ENCODE measurements around the gene PHF21B. TPM values are rescaled to one million over a fixed set of nuclear protein-coding genes. Genes with fewer than 3 reads are reported as not detected.
"Not testable (repeated sequence)": the region's sequence is repeated elsewhere in the genome, so short reads cannot be mapped to it uniquely, and the experiment has no call there.

Gene PHF21B
- total RNA-seq, 1 experiment from 2014 or later, result not detected

DNA sequence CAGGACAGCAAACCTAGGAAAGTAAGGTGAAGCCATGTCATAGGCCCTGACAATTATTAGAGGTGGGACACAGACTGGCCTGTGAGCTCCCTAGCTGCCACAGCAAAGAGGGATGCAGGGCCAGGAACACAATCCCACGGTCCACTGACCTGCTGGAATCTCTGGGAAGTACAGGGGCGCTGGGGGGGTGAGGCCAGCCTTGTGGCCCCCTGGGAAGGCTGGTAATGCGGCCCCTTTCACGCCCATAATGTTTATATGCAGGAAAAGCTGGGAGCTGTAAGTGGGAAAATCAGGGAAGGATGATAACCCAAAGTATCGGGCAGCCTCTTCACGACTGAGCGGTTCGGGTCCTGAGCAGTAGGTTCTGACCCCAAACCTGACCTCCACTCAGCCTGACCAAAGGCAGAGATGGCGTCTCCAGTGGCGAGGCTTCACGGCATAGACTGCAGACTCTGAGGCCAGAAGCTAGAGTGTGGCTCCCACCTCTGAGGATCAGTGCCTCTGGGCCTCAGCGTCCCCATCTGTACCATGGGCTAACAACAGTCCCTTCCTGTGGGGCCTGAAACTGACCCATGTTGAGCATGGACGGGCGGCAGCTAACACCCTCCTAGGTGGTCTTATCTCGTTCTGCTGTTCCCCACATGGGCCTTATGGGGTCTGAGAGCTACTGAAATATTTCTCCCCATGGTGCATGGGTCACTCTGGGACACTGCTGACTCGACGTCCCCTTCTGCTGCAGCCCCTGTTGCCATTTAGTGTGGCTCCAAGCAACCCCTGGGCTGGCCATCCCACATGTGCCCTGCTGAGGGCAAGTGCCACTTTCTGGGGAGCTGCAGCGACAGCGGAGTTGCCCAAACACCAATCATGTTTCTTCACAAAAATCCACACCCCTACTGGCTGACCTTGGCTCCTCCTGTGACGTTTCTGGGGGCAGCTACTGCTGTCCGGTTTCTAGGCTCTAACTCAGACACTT is 101.8 kb downstream of the PHF21B start:
- no TSS peak for BruUV-seq (replicated peaks)
- intact Hi-C loops (cut with micrococcal nuclease; ENCODE audit: unreplicated experiment), result no loop called here
- no peaks in the 10 kb centered on the region for H3K4me1 Mint-ChIP-seq (ENCODE audit: low read depth, unreplicated experiment)
- H3K27me3 Mint-ChIP-seq (ENCODE audit: unreplicated experiment), result peaks cover 76% of the 10 kb centered on the region
- CTCF ChIA-PET, result no interaction called here
- no peak for DNase-seq
- peaks cover 3% of the 10 kb centered on the region for H3K9me3 Mint-ChIP-seq (ENCODE audit: low read depth, unreplicated experiment)
- TF ChIP-seq, protein P1, sequence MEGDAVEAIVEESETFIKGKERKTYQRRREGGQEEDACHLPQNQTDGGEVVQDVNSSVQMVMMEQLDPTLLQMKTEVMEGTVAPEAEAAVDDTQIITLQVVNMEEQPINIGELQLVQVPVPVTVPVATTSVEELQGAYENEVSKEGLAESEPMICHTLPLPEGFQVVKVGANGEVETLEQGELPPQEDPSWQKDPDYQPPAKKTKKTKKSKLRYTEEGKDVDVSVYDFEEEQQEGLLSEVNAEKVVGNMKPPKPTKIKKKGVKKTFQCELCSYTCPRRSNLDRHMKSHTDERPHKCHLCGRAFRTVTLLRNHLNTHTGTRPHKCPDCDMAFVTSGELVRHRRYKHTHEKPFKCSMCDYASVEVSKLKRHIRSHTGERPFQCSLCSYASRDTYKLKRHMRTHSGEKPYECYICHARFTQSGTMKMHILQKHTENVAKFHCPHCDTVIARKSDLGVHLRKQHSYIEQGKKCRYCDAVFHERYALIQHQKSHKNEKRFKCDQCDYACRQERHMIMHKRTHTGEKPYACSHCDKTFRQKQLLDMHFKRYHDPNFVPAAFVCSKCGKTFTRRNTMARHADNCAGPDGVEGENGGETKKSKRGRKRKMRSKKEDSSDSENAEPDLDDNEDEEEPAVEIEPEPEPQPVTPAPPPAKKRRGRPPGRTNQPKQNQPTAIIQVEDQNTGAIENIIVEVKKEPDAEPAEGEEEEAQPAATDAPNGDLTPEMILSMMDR (IDR thresholded peaks at IDR 0.05; ENCODE audit: unreplicated experiment), result no peak
- H3K27ac Mint-ChIP-seq (ENCODE audit: unreplicated experiment), result no peak overlapping the region
- no peaks in the 10 kb centered on the region for H3K36me3 Mint-ChIP-seq (ENCODE audit: insufficient read depth, unreplicated experiment)
- no peak overlapping the region for H3K4me3 Mint-ChIP-seq (ENCODE audit: low read depth, unreplicated experiment)

DNA sequence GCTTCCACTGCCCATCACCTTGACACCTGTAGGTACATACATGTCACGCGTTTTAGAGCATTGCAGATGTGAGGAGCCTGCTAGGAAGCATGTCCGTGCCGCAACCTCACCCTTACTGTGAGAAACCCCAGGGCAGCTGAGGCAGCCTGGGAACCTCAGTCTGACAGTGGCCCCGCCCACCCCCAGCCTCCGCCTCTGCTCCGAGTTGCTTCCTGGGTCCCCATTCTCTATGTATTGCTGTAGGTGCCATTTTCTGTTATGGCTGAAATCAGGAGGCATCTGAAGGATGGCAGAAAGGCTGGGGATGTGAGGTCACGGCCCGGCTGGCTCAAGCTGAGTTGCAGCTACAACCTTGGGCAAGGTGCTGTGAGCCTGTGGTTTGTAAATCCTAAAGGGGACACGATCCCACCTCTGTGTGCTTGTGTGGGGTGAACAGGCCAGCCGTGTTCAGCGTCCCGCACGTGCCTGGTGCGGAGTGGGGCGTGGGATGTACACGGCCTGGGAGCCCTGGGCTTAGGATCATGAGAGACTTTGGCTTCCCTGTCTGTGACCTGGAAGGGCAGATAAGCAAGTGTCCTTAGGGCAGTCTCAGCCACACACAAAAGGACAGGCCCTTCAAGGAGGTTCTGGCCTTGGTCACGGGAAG is 102.7 kb downstream of the PHF21B start:
- Mint-ChIP-seq H3K27ac (ENCODE audit: unreplicated experiment) (no peak overlapping the region), H3K4me3 (ENCODE audit: low read depth, unreplicated experiment) (no peak overlapping the region), H3K36me3 (ENCODE audit: insufficient read depth, unreplicated experiment) (no peaks in the 10 kb centered on the region), H3K27me3 (ENCODE audit: unreplicated experiment) (peaks cover 76% of the 10 kb centered on the region), H3K9me3 (ENCODE audit: low read depth, unreplicated experiment) (peaks cover 3% of the 10 kb centered on the region), H3K4me1 (ENCODE audit: low read depth, unreplicated experiment) (no peaks in the 10 kb centered on the region)
- no TSS peak for BruUV-seq (replicated peaks)
- intact Hi-C loops (cut with micrococcal nuclease; ENCODE audit: unreplicated experiment), result no loop called here
- CTCF ChIA-PET, result interaction anchor here (0.6 kb wide), 1 partner anchor 135 kb away, joined by 3 read pairs; no protein-coding TSS in a partner anchor
- TF ChIP-seq, protein P1 (IDR thresholded peaks at IDR 0.05; ENCODE audit: unreplicated experiment), result no peak
- no peak for DNase-seq

DNA sequence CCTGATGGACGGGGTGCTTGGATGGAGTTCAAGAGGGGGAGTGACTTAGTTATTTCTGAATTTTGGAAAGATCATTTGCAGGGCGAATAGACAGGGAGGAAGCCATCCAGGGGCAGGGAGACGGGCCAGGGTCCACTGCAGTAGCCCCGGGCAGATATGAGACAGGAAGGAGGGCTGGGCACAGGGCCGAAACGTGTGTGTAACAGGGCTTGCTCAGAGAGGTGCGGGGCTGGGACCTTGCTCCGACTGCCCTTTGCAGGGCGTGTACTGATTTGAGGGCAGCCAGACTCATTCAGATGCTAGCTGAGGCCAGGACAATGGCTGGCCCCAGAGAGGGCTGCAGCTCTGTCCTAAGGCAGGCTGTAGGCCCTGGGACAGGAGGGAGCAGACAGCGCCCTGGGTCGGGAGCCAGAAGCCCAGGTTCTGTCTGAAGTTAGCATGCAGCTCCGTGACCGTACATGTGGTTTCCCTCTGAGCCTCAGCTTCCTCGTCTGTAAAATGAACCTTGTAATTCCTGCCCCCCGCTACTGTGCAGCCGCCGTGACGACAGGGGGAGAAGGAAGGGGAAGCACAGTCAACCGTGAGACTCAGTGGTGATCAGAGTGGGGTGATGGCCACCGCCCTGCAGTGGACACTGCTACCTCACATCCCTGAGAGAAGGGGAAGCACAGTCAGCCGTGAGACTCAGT is 103.4 kb downstream of the PHF21B start:
- H3K36me3 Mint-ChIP-seq (ENCODE audit: insufficient read depth, unreplicated experiment), result no peaks in the 10 kb centered on the region
- intact Hi-C loops (cut with micrococcal nuclease; ENCODE audit: unreplicated experiment), result no loop called here
- CTCF ChIA-PET, result interaction anchor here (0.6 kb wide), 1 partner anchor 135 kb away, joined by 3 read pairs; no protein-coding TSS in a partner anchor
- H3K27ac Mint-ChIP-seq (ENCODE audit: unreplicated experiment), result no peak overlapping the region
- H3K4me1 Mint-ChIP-seq (ENCODE audit: low read depth, unreplicated experiment), result no peaks in the 10 kb centered on the region
- no peak for DNase-seq
- H3K27me3 Mint-ChIP-seq (ENCODE audit: unreplicated experiment), result peaks cover 74% of the 10 kb centered on the region
- BruUV-seq (replicated peaks), result no TSS peak
- TF ChIP-seq, protein P1 (IDR thresholded peaks at IDR 0.05; ENCODE audit: unreplicated experiment), result no peak
- H3K4me3 Mint-ChIP-seq (ENCODE audit: low read depth, unreplicated experiment), result no peak overlapping the region
- peaks cover 3% of the 10 kb centered on the region for H3K9me3 Mint-ChIP-seq (ENCODE audit: low read depth, unreplicated experiment)

DNA sequence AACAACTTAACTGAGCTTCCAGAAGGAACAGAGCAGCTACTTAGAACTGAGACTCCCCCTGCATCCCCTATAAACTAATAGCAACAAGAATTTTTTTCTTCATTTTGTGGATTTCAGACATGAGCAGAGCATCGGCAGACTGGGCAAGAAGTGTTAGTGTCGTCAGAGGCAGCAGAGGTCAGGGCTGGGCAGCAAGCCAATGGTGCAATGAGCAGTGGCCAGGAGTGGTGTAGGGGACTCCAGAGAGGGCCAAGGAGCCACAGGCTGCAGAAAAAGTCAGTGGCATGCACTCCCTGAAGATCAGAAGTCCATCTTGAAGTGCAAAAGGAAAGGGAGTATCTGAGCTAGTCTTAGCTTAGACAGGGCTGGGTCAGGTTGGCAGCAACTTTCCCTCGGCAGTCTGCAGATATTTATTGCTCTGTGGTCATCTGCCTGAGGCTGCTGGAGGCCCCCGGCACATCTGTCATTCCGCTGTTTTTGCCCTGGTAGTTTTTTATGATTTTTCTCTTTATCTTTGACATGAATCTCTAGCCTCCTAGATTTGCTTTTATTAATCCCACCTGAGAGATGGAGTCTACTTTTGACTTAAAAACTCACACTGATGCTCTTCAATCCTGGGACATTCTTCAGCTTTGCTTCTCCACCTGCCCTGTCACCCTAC is 105.2 kb downstream of the PHF21B start:
- H3K4me3 Mint-ChIP-seq (ENCODE audit: low read depth, unreplicated experiment); DNase-seq; H3K4me1 Mint-ChIP-seq (ENCODE audit: low read depth, unreplicated experiment); H3K9me3 Mint-ChIP-seq (ENCODE audit: low read depth, unreplicated experiment); H3K36me3 Mint-ChIP-seq (ENCODE audit: insufficient read depth, unreplicated experiment); CTCF ChIA-PET; H3K27ac Mint-ChIP-seq (ENCODE audit: unreplicated experiment); BruUV-seq (replicated peaks); intact Hi-C loops (cut with micrococcal nuclease; ENCODE audit: unreplicated experiment): not testable (repeated sequence)
- peaks cover 72% of the 10 kb centered on the region for H3K27me3 Mint-ChIP-seq (ENCODE audit: unreplicated experiment)

DNA sequence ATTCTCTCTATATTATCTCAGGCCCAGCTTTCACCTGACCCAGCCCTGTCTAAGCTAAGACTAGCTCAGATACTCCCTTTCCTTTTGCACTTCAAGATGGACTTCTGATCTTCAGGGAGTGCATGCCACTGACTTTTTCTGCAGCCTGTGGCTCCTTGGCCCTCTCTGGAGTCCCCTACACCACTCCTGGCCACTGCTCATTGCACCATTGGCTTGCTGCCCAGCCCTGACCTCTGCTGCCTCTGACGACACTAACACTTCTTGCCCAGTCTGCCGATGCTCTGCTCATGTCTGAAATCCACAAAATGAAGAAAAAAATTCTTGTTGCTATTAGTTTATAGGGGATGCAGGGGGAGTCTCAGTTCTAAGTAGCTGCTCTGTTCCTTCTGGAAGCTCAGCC is 106.6 kb downstream of the PHF21B start:
- H3K4me3 Mint-ChIP-seq (ENCODE audit: low read depth, unreplicated experiment); H3K36me3 Mint-ChIP-seq (ENCODE audit: insufficient read depth, unreplicated experiment); intact Hi-C loops (cut with micrococcal nuclease; ENCODE audit: unreplicated experiment); DNase-seq; H3K9me3 Mint-ChIP-seq (ENCODE audit: low read depth, unreplicated experiment); H3K4me1 Mint-ChIP-seq (ENCODE audit: low read depth, unreplicated experiment); H3K27ac Mint-ChIP-seq (ENCODE audit: unreplicated experiment); BruUV-seq (replicated peaks); CTCF ChIA-PET: not testable (repeated sequence)
- H3K27me3 Mint-ChIP-seq (ENCODE audit: unreplicated experiment), result peaks cover 81% of the 10 kb centered on the region

Data from Calu3 (cell line).